Dermis microvascular lymphatic vessel endothelial cell (primary cell): ENCODE results near the gene FCHO2. TPM values are rescaled to one million over a fixed set of nuclear protein-coding genes. Genes with fewer than 3 reads are reported as not detected.

ENCODE experiments used
- DNase-seq, 2 donors: peaks; one replicate each; pipeline versions ENCODE4 v3.0.0 to v3.0.0-alpha.2; 2010; ENCODE audit warnings: low read depth in 2 of 2
- total RNA-seq: library from RNA; depleted of rRNA; stranded (reverse); fragments of >200 nt; gene quantifications from 2 replicates; pipeline ENCODE4 v1.2.1, GENCODE V29; 2014

The FCHO2 gene
- total RNA-seq, 1 donor from 2014 or later: 27.3 TPM

- no peak for DNase-seq
Measured at GRCh38 chr5:73111536-73111935, 155.7 kb downstream of the FCHO2 start.

DNA sequence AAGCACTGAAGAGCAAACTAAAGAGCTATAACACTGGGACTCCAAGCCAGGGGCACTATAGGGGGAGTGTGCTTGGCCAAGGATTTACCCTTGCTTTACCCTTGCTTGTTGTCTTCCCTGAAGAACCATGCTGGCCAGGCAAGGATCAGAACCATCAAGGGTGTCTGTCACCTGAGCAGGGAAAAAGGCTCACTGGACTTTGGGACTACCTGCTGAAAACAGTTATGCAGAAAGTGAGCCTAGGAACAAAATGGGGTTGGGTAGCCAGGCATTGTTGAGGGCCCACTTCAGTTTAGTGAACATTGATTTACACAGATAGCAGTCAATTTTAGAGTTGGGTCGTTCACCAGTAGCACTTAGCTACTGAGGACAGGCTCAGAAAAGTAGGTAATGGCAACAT, 156.5 kb downstream of the FCHO2 start:
- DNase-seq: no peak

GRCh38 chr5:73114044-73114688, 158.3 kb downstream of the FCHO2 start:
- DNase-seq: no peak

DNA sequence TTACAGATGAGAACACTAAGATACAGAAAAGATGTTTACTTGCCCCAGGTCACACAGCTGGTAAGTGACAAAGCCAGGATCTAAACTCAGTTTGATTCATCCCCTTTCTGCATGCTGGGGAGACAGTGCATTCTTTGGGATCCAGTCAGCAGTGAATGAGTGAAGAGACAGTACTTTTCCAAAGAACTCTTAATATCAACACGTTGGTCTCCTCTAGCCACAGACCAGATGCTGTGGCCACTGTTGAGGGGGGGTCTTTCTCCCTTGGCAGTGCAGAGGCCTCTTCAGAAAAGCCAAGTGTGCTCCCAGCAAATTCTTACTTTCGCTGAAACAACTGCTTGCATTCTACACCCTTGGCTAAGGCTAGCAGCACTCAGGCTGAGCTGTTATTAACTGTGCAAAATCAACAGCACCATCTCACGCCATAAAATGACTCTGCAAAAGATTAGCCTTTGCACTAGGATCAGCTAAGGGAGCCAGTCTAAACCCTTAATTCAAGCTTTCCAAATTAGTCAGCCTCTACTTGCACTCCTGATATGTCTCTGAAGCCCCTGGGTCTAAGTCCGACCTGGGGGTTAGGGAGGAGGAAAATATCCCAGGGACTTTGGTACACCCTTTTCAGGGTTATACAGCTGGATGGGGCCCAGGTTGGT, 159.7 kb downstream of the FCHO2 start:
- DNase-seq: no peak

GRCh38 chr5:73116506-73116905, 160.7 kb downstream of the FCHO2 start:
- no peak for DNase-seq

DNA sequence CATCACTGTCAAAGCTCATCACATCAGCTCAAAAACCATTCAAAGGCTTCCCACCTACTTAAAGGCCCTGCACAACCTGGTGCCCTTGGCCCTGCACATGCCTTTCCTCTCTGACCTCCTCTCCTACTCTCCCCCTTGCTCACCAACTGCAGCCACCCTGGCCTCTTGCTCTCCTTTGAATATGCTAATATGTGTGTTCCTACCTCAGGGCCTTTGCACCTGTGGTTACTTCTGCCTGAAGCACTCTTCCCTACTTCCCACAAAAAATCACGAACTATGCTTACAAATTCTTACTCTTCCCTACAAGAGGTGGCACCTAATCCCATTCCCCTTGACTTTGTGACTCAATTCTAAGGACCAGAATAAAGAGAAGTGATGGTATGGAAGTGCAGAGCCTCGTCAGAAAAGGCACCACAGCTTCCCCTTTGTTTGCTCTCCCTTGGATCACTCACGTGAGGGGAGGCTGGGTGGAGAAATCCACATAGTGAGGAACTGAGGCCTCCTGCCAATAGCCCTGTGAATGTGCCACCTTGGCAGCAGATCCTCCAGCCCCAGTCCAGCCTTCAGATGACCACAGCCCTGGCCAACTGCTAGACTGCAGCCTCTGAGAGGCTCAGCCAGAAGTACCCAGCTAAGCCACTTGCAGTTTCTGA, 161.4 kb downstream of the FCHO2 start:
- DNase-seq: no peak

DNA sequence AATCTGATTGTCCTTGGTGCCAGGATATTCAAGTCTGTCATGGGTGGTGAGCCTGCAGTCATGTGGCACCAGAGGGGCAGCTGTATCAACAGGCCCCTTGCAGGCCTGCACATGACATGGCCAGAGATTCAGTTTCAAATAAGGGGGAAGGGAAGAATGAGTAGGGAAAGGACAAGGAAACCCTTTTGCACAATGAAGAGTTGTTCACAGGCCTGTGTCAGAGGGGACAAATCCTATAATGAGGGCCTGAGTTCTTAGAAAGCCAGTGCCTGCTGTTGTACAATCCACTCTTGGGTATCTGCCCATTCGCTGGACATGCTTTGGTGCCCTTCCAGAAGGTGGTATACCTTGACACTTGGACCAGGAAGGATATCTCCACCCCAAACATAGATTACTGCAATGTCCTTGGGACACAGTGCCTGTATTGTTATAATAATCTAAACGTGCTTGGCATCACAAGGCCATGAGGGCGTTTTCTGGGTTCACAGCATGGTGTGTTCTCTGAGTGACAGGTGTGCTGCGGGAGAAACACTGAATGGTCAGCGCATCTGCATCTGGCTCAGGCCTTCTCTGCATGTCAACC, 162.6 kb downstream of the FCHO2 start:
- no peak for DNase-seq

- DNase-seq: peak in 1 of 2 donors; percentile 8
Measured at GRCh38 chr5:73119451-73120157, 163.8 kb downstream of the FCHO2 start.

GRCh38 chr5:73120222-73121118, 164.6 kb downstream of the FCHO2 start, which contains the start of gene TMEM171:
TMEM171 (plus strand) TSS chr5:73120575; CDS start chr5:73123374, 2,799 bp downstream.
- peak; percentile 14 to 58 for DNase-seq

GRCh38 chr5:73121119-73121463, 165.2 kb downstream of the FCHO2 start:
- DNase-seq: no peak

GRCh38 chr5:73122875-73123810, 167.3 kb downstream of the FCHO2 start:
- DNase-seq: peak; percentile 4 to 56

- no peak for DNase-seq
Measured at GRCh38 chr5:73125289-73125688, 169.4 kb downstream of the FCHO2 start.

- DNase-seq: no peak
Measured at GRCh38 chr5:73126381-73126780, 170.5 kb downstream of the FCHO2 start.

- DNase-seq: no peak
Measured at GRCh38 chr5:73126957-73127356, 171.1 kb downstream of the FCHO2 start.

GRCh38 chr5:73129143-73129542, 173.3 kb downstream of the FCHO2 start:
- DNase-seq: no peak

DNA sequence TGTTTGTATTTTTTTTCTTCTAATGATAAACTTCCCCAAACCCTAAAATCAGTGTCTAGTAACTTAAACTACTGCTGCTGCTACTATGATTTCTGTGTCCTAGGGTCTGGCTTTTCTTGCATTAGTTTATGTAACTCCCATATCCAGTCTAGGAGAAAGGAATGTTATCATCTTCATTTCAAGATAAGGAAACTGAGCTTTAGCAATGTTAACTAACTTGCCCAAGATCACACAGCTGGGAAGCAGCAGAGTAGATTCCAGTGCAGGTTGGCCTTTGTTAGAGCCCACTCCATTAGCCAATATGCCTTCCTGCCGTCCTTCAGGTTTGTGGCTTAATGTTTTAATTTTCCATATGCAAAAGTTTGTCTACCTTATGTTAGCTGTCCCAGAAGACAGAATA, 175.0 kb downstream of the FCHO2 start:
- DNase-seq: no peak

DNA sequence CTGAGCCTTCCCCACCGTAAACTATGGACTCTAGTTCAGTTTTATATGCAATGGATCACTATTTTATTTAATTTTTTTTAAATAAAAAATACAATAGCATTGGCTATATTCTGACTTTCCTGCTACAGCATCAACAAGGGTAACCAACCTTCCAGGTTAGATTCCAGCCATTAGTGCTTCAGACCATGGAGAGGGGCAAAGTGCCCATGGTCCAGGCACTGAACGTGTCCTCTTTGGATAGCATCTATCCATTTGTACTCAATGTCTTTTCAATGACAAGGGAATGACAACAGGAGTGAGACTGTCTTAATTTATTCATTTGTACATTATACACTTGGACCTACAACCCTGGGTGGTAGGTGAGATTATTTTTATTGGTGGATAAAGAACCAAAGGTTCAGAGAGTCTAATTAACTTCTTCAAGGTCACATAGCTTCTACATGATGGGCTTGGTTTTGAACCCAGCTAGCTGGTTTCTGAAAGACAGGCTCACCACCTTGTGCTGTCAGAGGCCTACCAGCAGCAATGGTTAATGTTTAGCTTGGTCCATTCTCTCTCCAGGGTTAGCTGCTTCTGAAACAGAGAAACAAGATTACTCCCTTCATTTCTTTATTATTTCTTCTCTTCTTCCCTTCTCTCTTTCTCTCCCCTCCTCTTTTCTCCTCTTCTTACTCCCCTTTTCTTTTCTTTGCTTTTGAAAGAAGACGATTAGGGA, 176.0 kb downstream of the FCHO2 start:
- no peak for DNase-seq

DNA sequence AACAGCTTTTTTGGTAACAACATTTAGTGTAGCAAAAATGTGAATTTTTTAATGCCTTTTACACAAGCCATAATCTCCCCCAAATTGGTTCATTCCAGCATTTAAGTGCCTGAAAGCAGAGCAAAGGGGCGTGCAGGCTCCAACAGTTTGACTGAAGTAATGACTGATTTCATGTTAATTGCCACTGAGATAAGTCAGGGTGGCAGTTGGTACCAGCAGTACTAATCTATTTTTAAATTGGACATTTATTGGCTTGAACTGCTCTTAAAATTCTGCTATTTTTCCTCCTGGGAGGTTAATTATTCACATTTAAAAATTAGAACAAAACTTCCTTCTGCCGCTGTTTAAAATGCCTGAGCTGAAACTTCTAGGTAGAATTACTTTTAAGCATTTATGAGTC, 176.9 kb downstream of the FCHO2 start:
- DNase-seq: no peak

GRCh38 chr5:73135021-73135420, 179.2 kb downstream of the FCHO2 start:
- no peak for DNase-seq
